SHP77 treated with DMSO at 0.1 percent for 48 hours (cell line): ENCODE measurements around the gene ZG16.
"Not testable (repeated sequence)": the region's sequence is repeated elsewhere in the genome, so short reads cannot be mapped to it uniquely, and the experiment has no call there.

ENCODE experiments used
- DNase-seq: peaks from one replicate; lab custom pipeline; 2025; lab: John Stamatoyannopoulos, UW

The ZG16 gene

GRCh38 chr16:29748760-29749149, 29.3 kb upstream of the ZG16 start:
- not testable (repeated sequence) for DNase-seq

DNA sequence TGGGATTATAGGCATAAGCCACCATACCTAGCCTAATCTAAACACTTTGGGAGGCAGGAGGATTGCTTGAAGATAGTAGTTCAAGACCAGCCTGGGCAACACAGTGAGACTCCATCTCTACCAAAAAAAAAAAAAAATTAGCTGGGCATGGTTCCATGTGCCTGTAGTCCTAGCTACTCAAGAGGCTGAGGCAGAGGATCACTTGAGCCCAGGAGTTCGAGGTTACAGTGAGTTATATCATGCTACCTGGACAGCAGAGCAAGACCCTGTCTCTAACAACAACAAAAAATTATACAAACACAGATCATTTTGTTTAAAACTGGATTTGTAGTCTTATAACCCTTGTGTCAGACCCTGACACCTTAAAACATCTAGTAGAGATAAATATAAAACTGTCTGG, 24.5 kb upstream of the ZG16 start:
- no peak for DNase-seq

GRCh38 chr16:29756654-29757053, 21.4 kb upstream of the ZG16 start:
- DNase-seq: no peak

DNA sequence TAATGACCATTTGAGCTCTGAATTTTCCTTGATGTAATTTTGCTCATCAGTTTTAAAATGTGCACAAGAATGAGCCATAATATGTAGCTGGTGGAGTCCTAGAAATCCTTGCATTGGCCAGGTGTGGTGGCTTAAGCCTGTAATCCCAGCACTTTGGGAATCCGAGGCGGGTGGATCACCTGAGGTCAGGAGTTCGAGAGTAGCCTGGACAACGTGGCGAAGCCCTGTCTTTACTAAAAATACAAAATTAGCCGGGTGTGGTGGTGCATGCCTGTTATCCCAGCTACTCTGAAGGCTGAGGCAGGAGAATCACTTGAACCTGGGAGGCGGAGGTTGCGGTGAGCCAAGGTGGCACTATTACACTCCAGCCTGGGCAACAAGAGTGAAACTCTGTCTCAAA, 21.0 kb upstream of the ZG16 start:
- not testable (repeated sequence) for DNase-seq

- no peak for DNase-seq
Observed at GRCh38 chr16:29757950-29758466, 20.0 kb upstream of the ZG16 start.

GRCh38 chr16:29760567-29761279, 17.3 kb upstream of the ZG16 start:
- no peak for DNase-seq

- not testable (repeated sequence) for DNase-seq
Observed at GRCh38 chr16:29761280-29761651, 16.8 kb upstream of the ZG16 start.

- no peak for DNase-seq
Observed at GRCh38 chr16:29761882-29762281, 16.2 kb upstream of the ZG16 start.

- no peak for DNase-seq
Observed at GRCh38 chr16:29763326-29763725, 14.7 kb upstream of the ZG16 start.

DNA sequence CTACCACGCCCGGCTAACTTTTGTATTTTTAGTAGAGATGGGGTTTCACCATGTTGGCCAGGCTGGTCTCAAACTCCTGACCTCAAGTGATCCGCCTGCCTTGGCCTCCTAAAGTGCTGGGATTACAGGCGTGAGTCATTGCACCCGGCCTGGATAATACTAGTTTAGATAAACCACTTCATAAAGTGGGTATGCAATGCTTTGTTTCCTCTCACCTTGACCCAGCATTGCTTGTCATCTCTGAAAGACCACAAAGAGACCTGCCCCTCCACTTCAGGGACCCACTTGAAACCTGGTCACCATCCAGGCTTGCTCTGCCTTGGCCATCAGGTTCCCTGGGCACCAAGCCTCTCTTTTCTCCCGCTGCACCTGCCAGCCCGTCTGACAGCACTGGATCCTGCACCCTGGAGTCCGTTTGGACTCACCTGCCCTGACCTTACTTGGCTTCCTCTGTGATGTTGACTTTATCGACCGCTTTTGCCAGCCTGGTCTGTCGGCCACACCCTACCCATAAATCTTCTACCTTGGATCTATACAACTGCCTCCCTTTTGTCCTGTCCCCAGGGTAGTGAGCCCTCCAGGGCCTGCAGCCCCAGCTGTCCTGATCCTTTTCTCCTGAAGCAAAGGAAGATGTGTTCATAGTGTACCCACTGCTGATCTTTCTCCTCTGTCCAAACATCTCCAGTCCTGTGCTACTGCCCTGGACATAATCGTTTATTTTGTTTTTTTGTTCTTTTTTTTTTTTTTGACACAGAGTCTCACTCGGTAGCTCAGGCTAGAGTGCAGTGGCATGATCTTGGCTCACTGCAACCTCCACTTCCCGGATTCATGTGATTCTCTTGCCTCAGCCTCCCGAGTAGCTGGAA, 12.7 kb upstream of the ZG16 start:
- DNase-seq: peak; percentile 99

GRCh38 chr16:29766571-29766970, 11.5 kb upstream of the ZG16 start:
- DNase-seq: no peak

- no peak for DNase-seq
Observed at GRCh38 chr16:29767062-29767461, 11.0 kb upstream of the ZG16 start.

GRCh38 chr16:29769507-29769906, 8.5 kb upstream of the ZG16 start:
- DNase-seq: no peak

GRCh38 chr16:29770250-29770929, 7.7 kb upstream of the ZG16 start:
- DNase-seq: no peak

GRCh38 chr16:29772330-29772729, 5.7 kb upstream of the ZG16 start:
- DNase-seq: not testable (repeated sequence)

DNA sequence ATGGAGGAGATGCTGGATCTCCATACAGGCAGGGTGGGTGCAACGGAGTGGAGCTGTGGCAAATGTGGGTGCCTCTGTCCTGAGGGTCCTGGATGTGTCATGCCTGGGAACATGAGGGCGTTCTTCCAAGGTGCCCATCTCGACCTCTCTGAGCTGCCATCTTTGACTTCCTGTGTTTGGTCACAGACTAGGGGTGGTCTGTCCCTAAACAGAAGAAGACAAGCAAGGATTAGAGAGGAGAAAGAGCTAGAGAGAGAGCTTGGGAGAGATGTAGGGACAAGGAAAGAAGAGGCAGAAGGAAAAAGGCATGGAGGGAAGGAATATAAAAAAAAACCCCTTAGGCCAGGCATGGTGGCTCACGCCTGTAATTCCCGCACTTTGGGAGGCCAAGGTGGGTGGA, 3.3 kb upstream of the ZG16 start:
- DNase-seq: no peak

GRCh38 chr16:29775742-29776408, 2.2 kb upstream of the ZG16 start:
- no peak for DNase-seq

- no peak for DNase-seq
Observed at GRCh38 chr16:29779474-29779873, 1.4 kb downstream of the ZG16 start.

GRCh38 chr16:29783094-29783953, 5.3 kb downstream of the ZG16 start:
- not testable (repeated sequence) for DNase-seq

DNA sequence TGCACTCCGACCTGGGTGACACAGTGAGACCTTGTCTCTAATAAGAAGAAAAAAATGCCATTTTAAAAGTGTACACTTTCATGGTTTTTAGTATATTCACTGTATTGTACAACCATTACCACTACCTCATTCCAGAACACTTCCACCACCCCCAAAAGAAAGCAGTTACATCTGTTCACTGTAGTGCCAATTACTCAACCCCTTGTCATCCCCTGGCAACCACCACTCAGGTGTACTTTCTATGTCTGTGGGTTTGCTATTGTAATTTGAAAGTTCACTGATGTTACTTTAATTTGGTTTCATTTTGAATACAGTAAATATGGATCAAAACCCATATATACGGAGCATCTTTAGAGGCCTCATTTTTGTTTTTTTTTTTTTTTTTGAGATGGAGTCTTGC, 6.1 kb downstream of the ZG16 start:
- no peak for DNase-seq

DNA sequence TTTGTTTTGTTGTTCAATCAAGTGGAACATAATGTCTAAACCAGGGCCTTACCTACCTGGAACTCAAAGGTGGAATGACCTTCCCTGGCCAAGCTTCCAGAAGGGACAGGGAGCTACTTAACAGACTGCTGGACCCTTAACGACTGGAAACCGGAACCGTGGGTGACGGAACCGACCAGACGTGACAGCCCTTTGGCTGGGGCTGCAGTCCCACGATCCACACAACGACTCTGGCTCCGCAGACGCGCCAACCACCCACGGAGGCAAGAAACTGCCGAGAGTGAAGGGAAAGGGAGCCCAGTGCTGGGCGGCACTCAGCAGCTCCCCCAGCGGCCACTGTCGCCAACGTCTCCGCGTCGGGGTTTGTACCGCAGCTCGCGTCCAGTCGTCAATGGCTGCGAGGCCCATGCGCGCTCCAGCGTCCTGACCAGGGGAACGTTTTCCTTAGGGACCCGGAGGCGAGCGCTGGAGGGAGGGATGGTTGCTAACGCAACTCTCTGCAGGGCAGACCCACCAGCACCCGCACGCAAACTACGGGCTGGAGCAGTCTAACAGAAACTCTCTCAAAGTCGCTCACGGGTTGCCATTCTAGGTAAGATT, 6.9 kb downstream of the ZG16 start:
- DNase-seq: no peak
